ENCODE measurements around the gene SULF2. TPM values are rescaled to one million over a fixed set of nuclear protein-coding genes. Genes with fewer than 3 reads are reported as not detected.

The SULF2 gene
- total RNA-seq, 1 donor from 2014 or later: 40.4 TPM

DNA sequence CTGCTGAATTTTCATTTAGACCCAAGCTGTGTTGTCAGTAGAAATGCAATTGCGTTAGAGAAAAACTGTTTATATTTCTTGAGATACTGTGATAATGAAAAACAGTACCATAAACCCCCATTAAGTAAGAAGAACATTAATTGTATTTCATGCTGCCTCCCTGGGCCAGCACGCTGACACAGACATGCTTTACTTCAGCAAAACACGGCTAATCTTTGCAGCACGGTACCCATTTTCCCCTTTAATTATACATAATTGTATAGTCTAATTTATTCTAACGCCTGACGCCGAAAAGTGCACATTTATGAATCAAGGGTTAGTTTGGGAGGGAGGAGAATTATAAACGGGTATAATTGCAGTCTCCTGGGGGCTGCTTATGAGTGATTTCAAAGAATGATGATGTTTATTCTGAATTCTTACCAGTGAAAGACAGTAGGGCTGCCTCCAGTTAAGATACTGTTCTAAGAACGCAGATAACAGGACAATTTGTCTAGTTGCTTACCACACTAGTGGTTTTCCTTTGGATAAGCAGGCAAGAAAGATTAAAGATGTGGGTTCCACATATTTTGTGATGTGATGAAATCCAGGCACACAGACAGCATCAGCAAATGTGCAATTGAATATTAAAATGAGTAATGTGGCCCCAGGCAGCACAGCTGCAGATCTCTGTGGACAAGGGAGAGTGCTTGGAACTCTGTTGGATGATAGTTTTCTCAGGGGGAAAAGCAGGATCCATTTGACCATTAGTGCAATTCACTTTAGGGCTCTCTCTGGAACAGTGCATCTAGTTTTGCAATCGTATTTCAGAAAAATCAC is 4.7 kb upstream of the SULF2 start:
- TF ChIP-seq, protein P1, sequence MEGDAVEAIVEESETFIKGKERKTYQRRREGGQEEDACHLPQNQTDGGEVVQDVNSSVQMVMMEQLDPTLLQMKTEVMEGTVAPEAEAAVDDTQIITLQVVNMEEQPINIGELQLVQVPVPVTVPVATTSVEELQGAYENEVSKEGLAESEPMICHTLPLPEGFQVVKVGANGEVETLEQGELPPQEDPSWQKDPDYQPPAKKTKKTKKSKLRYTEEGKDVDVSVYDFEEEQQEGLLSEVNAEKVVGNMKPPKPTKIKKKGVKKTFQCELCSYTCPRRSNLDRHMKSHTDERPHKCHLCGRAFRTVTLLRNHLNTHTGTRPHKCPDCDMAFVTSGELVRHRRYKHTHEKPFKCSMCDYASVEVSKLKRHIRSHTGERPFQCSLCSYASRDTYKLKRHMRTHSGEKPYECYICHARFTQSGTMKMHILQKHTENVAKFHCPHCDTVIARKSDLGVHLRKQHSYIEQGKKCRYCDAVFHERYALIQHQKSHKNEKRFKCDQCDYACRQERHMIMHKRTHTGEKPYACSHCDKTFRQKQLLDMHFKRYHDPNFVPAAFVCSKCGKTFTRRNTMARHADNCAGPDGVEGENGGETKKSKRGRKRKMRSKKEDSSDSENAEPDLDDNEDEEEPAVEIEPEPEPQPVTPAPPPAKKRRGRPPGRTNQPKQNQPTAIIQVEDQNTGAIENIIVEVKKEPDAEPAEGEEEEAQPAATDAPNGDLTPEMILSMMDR (IDR thresholded peaks at IDR 0.05): no peak
- Mint-ChIP-seq H3K4me1 (ENCODE audit: unreplicated experiment) (peaks cover 49% of the 10 kb centered on the region), H3K27me3 (ENCODE audit: unreplicated experiment) (peaks cover 2% of the 10 kb centered on the region), H3K4me3 (ENCODE audit: unreplicated experiment) (no peak overlapping the region), H3K36me3 (ENCODE audit: unreplicated experiment) (no peaks in the 10 kb centered on the region), H3K9me3 (ENCODE audit: unreplicated experiment) (no peaks in the 10 kb centered on the region), H3K27ac (ENCODE audit: unreplicated experiment) (peak overlapping the region; percentile 68)
- no peak for DNase-seq (ENCODE audit: extremely low spot score, unreplicated experiment)

DNA sequence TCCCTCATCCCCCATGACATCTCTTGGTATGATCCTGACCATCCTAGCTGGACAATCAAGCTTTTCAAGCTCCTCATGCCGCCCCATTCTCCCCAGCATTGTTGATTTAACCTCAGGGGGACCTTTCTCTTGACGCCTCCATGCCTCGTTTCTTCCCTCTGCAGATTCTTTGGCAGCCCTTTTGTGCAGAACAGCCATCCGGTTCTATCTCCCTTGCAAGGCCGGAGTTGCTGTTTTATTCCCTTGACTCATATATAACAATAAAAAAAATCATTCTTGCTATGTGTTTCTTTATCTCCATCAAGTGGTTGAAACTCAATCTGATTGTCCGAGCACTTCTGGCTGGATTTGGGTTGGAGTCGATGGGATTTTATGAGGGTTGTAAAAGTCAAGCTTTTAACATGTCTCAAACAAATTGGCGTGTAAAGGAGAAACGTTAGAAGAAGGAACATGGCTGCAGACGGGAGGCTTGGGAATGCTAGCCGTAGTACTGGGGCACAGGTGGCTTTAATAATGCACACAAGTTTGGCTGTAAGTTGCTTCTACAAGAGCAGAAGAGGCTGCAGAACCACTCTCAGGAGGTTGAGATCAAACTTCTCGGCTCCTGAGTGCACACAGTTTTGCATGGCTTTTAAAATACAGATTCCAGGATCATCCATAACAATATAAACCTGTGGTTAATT is 3.9 kb upstream of the SULF2 start:
- TF ChIP-seq, protein P1 (IDR thresholded peaks at IDR 0.05): no peak
- Mint-ChIP-seq H3K4me3 (ENCODE audit: unreplicated experiment) (no peak overlapping the region), H3K36me3 (ENCODE audit: unreplicated experiment) (no peaks in the 10 kb centered on the region), H3K27ac (ENCODE audit: unreplicated experiment) (no peak overlapping the region), H3K4me1 (ENCODE audit: unreplicated experiment) (peaks cover 54% of the 10 kb centered on the region), H3K27me3 (ENCODE audit: unreplicated experiment) (peaks cover 5% of the 10 kb centered on the region), H3K9me3 (ENCODE audit: unreplicated experiment) (no peaks in the 10 kb centered on the region)
- DNase-seq (ENCODE audit: extremely low spot score, unreplicated experiment): no peak

DNA sequence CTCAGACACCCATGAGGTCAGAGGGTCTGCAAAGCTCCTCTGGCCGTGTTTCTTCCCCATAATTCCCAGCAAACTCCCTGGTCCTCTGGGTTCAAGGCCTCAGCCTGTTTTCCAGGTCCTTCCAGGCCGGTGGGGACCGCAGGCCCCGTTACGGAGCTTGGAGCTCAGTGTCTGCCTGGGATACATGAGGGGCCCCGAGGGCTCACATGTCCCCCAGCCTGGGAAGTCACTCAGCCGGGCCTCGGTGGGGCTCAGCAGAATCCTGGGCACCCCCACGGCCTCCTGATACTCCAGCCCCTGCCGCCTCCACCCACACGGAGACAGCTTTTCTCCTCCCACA is 3.4 kb upstream of the SULF2 start:
- no peaks in the 10 kb centered on the region for H3K9me3 Mint-ChIP-seq (ENCODE audit: unreplicated experiment)
- no peak overlapping the region for H3K27ac Mint-ChIP-seq (ENCODE audit: unreplicated experiment)
- no peak for DNase-seq (ENCODE audit: extremely low spot score, unreplicated experiment)
- H3K4me3 Mint-ChIP-seq (ENCODE audit: unreplicated experiment): no peak overlapping the region
- H3K4me1 Mint-ChIP-seq (ENCODE audit: unreplicated experiment): peaks cover 59% of the 10 kb centered on the region
- TF ChIP-seq, protein P1 (IDR thresholded peaks at IDR 0.05): no peak
- H3K27me3 Mint-ChIP-seq (ENCODE audit: unreplicated experiment): peaks cover 5% of the 10 kb centered on the region
- no peaks in the 10 kb centered on the region for H3K36me3 Mint-ChIP-seq (ENCODE audit: unreplicated experiment)

DNA sequence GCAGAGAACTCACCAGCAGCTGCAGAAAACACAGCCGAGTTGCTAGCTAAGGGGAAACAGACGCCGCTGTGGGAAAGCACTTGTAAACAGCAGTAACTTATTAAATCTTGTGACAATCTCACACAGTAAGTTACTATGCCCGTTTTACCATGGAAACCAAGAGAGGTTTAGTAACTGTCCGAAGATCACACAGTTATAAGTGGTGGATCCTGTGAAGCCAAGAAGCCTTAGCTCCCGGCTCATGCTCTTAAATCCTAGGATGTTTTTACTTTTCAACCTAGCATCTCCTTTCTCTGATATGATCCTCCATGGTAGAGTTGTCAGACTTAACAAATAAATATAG is 1.5 kb upstream of the SULF2 start:
- Mint-ChIP-seq H3K27ac (ENCODE audit: unreplicated experiment) (peak overlapping the region; percentile 83), H3K4me3 (ENCODE audit: unreplicated experiment) (peak overlapping the region; percentile 84), H3K4me1 (ENCODE audit: unreplicated experiment) (peaks cover 52% of the 10 kb centered on the region), H3K36me3 (ENCODE audit: unreplicated experiment) (no peaks in the 10 kb centered on the region), H3K9me3 (ENCODE audit: unreplicated experiment) (no peaks in the 10 kb centered on the region), H3K27me3 (ENCODE audit: unreplicated experiment) (peaks cover 10% of the 10 kb centered on the region)
- TF ChIP-seq, protein P1 (IDR thresholded peaks at IDR 0.05): no peak
- DNase-seq (ENCODE audit: extremely low spot score, unreplicated experiment): no peak

Data from osteocyte (in vitro differentiated cells).